ENCODE data around the gene SIM2.
A peak's percentile ranks its signal among the peaks of the same experiment; 100 is the strongest.

The SIM2 gene

GRCh38 chr21:36684957-36685714 is 13.8 kb upstream of the SIM2 start:
- DNase-seq: no peak

- DNase-seq: no peak
Measured at GRCh38 chr21:36686955-36687354, 12.0 kb upstream of the SIM2 start.

- DNase-seq: no peak
Measured at GRCh38 chr21:36688324-36688723, 10.6 kb upstream of the SIM2 start.

GRCh38 chr21:36689324-36689723 is 9.6 kb upstream of the SIM2 start:
- no peak for DNase-seq

GRCh38 chr21:36690628-36691554 is 8.0 kb upstream of the SIM2 start:
- DNase-seq: peak; percentile 47

GRCh38 chr21:36691555-36692041 is 7.3 kb upstream of the SIM2 start:
- peak; percentile 62 for DNase-seq

- peak; percentile 74 for DNase-seq
Measured at GRCh38 chr21:36692114-36692834, 6.6 kb upstream of the SIM2 start.

GRCh38 chr21:36692835-36693488 is 6.0 kb upstream of the SIM2 start:
- DNase-seq: peak; percentile 89

GRCh38 chr21:36693489-36694030 is 5.4 kb upstream of the SIM2 start:
- peak; percentile 76 for DNase-seq

- peak; percentile 65 for DNase-seq
Measured at GRCh38 chr21:36694031-36694515, 4.8 kb upstream of the SIM2 start.

GRCh38 chr21:36694593-36695282 is 4.2 kb upstream of the SIM2 start:
- peak; percentile 55 for DNase-seq

- DNase-seq: no peak
Measured at GRCh38 chr21:36695283-36695634, 3.7 kb upstream of the SIM2 start.

- DNase-seq: peak; percentile 69
Measured at GRCh38 chr21:36695671-36696389, 3.1 kb upstream of the SIM2 start.

GRCh38 chr21:36696390-36697059 is 2.4 kb upstream of the SIM2 start:
- peak; percentile 57 for DNase-seq

GRCh38 chr21:36697060-36697850 is 1.7 kb upstream of the SIM2 start:
- peak; percentile 73 for DNase-seq

GRCh38 chr21:36697851-36698384 is 997 bp upstream of the SIM2 start:
- no peak for DNase-seq

- peak; percentile 81 for DNase-seq
Measured at GRCh38 chr21:36698385-36698980, 432 bp upstream of the SIM2 start.
